H9 (cell line): ENCODE data around the gene TAF3. TPM values are rescaled to one million over a fixed set of nuclear protein-coding genes. Genes with fewer than 3 reads are reported as not detected.

Source experiments
- DNase-seq: peaks from one replicate; pipeline ENCODE4 v3.0.0-alpha.2; 2017
- H2AFZ ChIP-seq: one replicate; pipeline ENCODE4 v1.6.1; 2013; ENCODE audit warnings: mild to moderate bottlenecking, low read length, control low read depth, moderate library complexity
- H2AK5ac ChIP-seq: 2 replicates; pipeline ENCODE4 v1.6.1; 2013; ENCODE audit warnings: low read length, control low read depth, mixed read lengths; ENCODE audit not compliant: insufficient read length
- H2BK120ac ChIP-seq: one replicate; pipeline ENCODE4 v1.6.1; 2013; ENCODE audit warnings: low read depth, mild to moderate bottlenecking, low read length, control low read depth, inconsistent platforms; ENCODE audit not compliant: poor library complexity, severe bottlenecking
- H2BK12ac ChIP-seq: 2 replicates; pipeline ENCODE4 v1.6.1; 2013; ENCODE audit warnings: low read length, control low read depth, mixed read lengths, low read depth; ENCODE audit not compliant: insufficient read length
- H2BK15ac ChIP-seq: 2 replicates; pipeline ENCODE4 v1.6.1; 2013; ENCODE audit warnings: low read depth, low read length, control low read depth
- H2BK20ac ChIP-seq: one replicate; pipeline ENCODE4 v1.6.1; 2013; ENCODE audit warnings: low read depth, mild to moderate bottlenecking, low read length, control low read depth, inconsistent platforms; ENCODE audit not compliant: poor library complexity, severe bottlenecking
- H2BK5ac ChIP-seq: 2 replicates; pipeline ENCODE4 v1.6.1; 2013; ENCODE audit warnings: low read length, control low read depth, mixed read lengths; ENCODE audit not compliant: insufficient read length
- H3K14ac ChIP-seq: 2 replicates; pipeline ENCODE4 v1.6.1; 2013; ENCODE audit warnings: low read length, control low read depth; ENCODE audit not compliant: insufficient read depth
- H3K18ac ChIP-seq: 2 replicates; pipeline ENCODE4 v1.6.1; 2013; ENCODE audit warnings: low read depth, mild to moderate bottlenecking, mixed read lengths, low read length, control low read depth; ENCODE audit not compliant: insufficient read length
- H3K23ac ChIP-seq: 2 replicates; pipeline ENCODE4 v1.6.1; 2013; ENCODE audit warnings: low read length, control low read depth, mixed read lengths, low read depth; ENCODE audit not compliant: insufficient read length
- H3K23me2 ChIP-seq: 2 replicates; pipeline ENCODE4 v1.6.1; 2013; ENCODE audit warnings: low read depth, mild to moderate bottlenecking, mixed read lengths, low read length, control low read depth; ENCODE audit not compliant: insufficient read length, poor library complexity, severe bottlenecking
- H3K27ac ChIP-seq: 2 replicates; pipeline ENCODE4 v1.5.1; 2013; ENCODE audit warnings: low read length, control low read depth, mixed read lengths, low read depth; ENCODE audit not compliant: insufficient read length
- H3K27me3 ChIP-seq: 2 replicates; pipeline ENCODE4 v1.6.1; 2013; ENCODE audit warnings: low read length, control low read depth, inconsistent platforms; ENCODE audit not compliant: insufficient read depth
- H3K4ac ChIP-seq: 2 replicates; pipeline ENCODE4 v1.6.1; 2013; ENCODE audit warnings: low read depth, mild to moderate bottlenecking, control low read depth, inconsistent platforms, low read length, moderate library complexity
- H3K4me1 ChIP-seq: 2 replicates; pipeline ENCODE4 v1.6.1; 2013; ENCODE audit warnings: low read length, control low read depth, inconsistent platforms; ENCODE audit not compliant: insufficient read depth
- H3K4me2 ChIP-seq: 2 replicates; pipeline ENCODE4 v1.6.1; 2013; ENCODE audit warnings: low read length, control low read depth, mixed read lengths; ENCODE audit not compliant: insufficient read length, insufficient read depth
- H3K56ac ChIP-seq: 2 replicates; pipeline ENCODE4 v1.6.1; 2013; ENCODE audit warnings: low read depth, mild to moderate bottlenecking, mixed read lengths, low read length, control low read depth; ENCODE audit not compliant: insufficient read length
- H3K79me1 ChIP-seq: 2 replicates; pipeline ENCODE4 v1.6.1; 2013; ENCODE audit warnings: low read depth, mild to moderate bottlenecking, moderate library complexity, low read length, control low read depth, inconsistent platforms; ENCODE audit not compliant: insufficient read depth, poor library complexity, severe bottlenecking
- H3K79me2 ChIP-seq: 2 replicates; pipeline ENCODE4 v1.6.1; 2013; ENCODE audit warnings: low read length, control low read depth, inconsistent platforms; ENCODE audit not compliant: insufficient read depth
- H3K9ac ChIP-seq: 2 replicates; pipeline ENCODE4 v1.6.1; 2013; ENCODE audit warnings: low read length, control low read depth, mixed read lengths; ENCODE audit not compliant: insufficient read length; ENCODE audit errors: extremely low read depth
- H3K9me3 ChIP-seq: one replicate; pipeline ENCODE4 v1.6.1; 2013; ENCODE audit warnings: low read depth, low read length, inconsistent platforms; ENCODE audit not compliant: control insufficient read depth
- H3T11ph ChIP-seq: one replicate; pipeline ENCODE4 v1.6.1; 2013; ENCODE audit warnings: mild to moderate bottlenecking, low read length, control low read depth, inconsistent platforms
- H4K20me1 ChIP-seq: one replicate; pipeline ENCODE4 v1.6.1; 2013; ENCODE audit not compliant: control insufficient read depth, insufficient read length, insufficient read depth
- H4K5ac ChIP-seq: 2 replicates; pipeline ENCODE4 v1.6.1; 2013; ENCODE audit warnings: low read depth, mild to moderate bottlenecking, mixed read lengths, low read length, control low read depth; ENCODE audit not compliant: insufficient read length
- H4K8ac ChIP-seq: replicated peaks from 2 replicates; pipeline ENCODE4 v1.6.1; 2013; ENCODE audit warnings: low read length, control low read depth, mixed read lengths, low read depth; ENCODE audit not compliant: insufficient read length
- H4K91ac ChIP-seq: 2 replicates; pipeline ENCODE4 v1.6.1; 2013; ENCODE audit warnings: low read depth, mild to moderate bottlenecking, moderate library complexity, mixed read lengths, low read length, control low read depth; ENCODE audit not compliant: insufficient read length
- H3K27ac Mint-ChIP-seq, 3 experiments: 2 replicates in 2 of 3; 3 replicates in 1 of 3; pipeline ENCODE4 v1.8.0; 2020 to 2021; ENCODE audit warnings: mixed read lengths in 3 of 3, mild to moderate bottlenecking in 1 of 3, moderate library complexity in 1 of 3
- H3K27me3 Mint-ChIP-seq: 2 replicates; pipeline ENCODE4 v1.8.0; 2021; ENCODE audit warnings: low read depth, mild to moderate bottlenecking, moderate library complexity, mixed read lengths
- H3K36me3 Mint-ChIP-seq, 3 experiments: 2 replicates in 2 of 3; 3 replicates in 1 of 3; pipeline ENCODE4 v1.8.0; 2020 to 2021; ENCODE audit warnings: low read depth in 3 of 3, mixed read lengths in 3 of 3; ENCODE audit not compliant: insufficient read depth in 1 of 3
- H3K4me1 Mint-ChIP-seq, 2 experiments: 2 replicates each; pipeline ENCODE4 v1.8.0; 2020; ENCODE audit warnings: mixed read lengths in 2 of 2
- H3K4me3 Mint-ChIP-seq, 2 experiments: 2 replicates in 1 of 2; 3 replicates in 1 of 2; pipeline ENCODE4 v1.8.0; 2020 to 2021; ENCODE audit warnings: mild to moderate bottlenecking in 2 of 2, mixed read lengths in 2 of 2, moderate library complexity in 1 of 2
- H3K9me3 Mint-ChIP-seq, 2 experiments: 2 replicates in 1 of 2; 3 replicates in 1 of 2; pipeline ENCODE4 v1.8.0; 2020; ENCODE audit warnings: mild to moderate bottlenecking in 2 of 2, mixed read lengths in 2 of 2, moderate library complexity in 1 of 2
- CTCF ChIP-seq: fragments of 200-600 bp; sonication (generic); conservative IDR thresholded peaks from 3 replicates; pipeline ENCODE4 v1.8.0; 2021; ENCODE audit warnings: antibody characterized with exemption, mild to moderate bottlenecking
- WGBS: extraction: QIAGEN DNeasy Blood & Tissue Kit; methylation state at CpG from one replicate; pipeline ENCODE4 v1.1.7; 2013; ENCODE audit warnings: missing lambda C conversion rate, low lambda C conversion rate, mixed read lengths; ENCODE audit not compliant: insufficient read length; ENCODE audit errors: extremely low coverage; 5-methylcytosine and 5-hydroxymethylcytosine counted together
- total RNA-seq: library from RNA; stranded (reverse); gene quantifications from 2 replicates; pipeline ENCODE4 v1.2.1, GENCODE V29; 2021

Gene TAF3
- total RNA-seq, 1 experiment from 2014 or later, result 10.2 TPM

GRCh38 chr10:7886056-7886455 is 67.8 kb downstream of the TAF3 start:
- Histone ChIP-seq H3K27me3 (no peaks in the 10 kb centered on the region), H2AFZ (no peak overlapping the region), H4K20me1 (no peaks in the 10 kb centered on the region), H2AK5ac (no peak overlapping the region), H4K5ac (no peak overlapping the region), H3K23ac (no peak overlapping the region), H3K9ac (no peak overlapping the region), H3K4ac (no peak overlapping the region), H3K79me1 (no peaks in the 10 kb centered on the region), H2BK20ac (no peak overlapping the region), H2BK12ac (no peak overlapping the region), H2BK5ac (no peak overlapping the region), H3K23me2 (no peaks in the 10 kb centered on the region), H2BK15ac (no peak overlapping the region), H3K18ac (no peak overlapping the region), H3K4me1 (no peaks in the 10 kb centered on the region; the same call in 1 of the 2 replicates), H2BK120ac (no peak overlapping the region), H3K9me3 (no peaks in the 10 kb centered on the region), H3K4me2 (no peak overlapping the region), H3K14ac (no peak overlapping the region), H3K56ac (no peak overlapping the region), H3K79me2 (no peaks in the 10 kb centered on the region), H4K8ac (no peak overlapping the region), H4K91ac (no peak overlapping the region), H3K27ac (no peak overlapping the region), H3T11ph (no peak overlapping the region)
- TF ChIP-seq CTCF, result no peak
- DNase-seq, result no peak
- no peak overlapping the region; a peak in 1 of 5 replicates for H3K4me3 Mint-ChIP-seq
- no peak overlapping the region for H3K27ac Mint-ChIP-seq
- H3K36me3 Mint-ChIP-seq, result no peaks in the 10 kb centered on the region
- no peaks in the 10 kb centered on the region for H3K27me3 Mint-ChIP-seq
- H3K4me1 Mint-ChIP-seq, result peaks cover 9 to 13% of the 10 kb centered on the region in 2 experiments
- WGBS, result no CpG with 5 or more reads among the region's 2 CpGs
- no peaks in the 10 kb centered on the region for H3K9me3 Mint-ChIP-seq
